ENCODE results near the gene PIGN.

- TF ChIP-seq, protein P1, sequence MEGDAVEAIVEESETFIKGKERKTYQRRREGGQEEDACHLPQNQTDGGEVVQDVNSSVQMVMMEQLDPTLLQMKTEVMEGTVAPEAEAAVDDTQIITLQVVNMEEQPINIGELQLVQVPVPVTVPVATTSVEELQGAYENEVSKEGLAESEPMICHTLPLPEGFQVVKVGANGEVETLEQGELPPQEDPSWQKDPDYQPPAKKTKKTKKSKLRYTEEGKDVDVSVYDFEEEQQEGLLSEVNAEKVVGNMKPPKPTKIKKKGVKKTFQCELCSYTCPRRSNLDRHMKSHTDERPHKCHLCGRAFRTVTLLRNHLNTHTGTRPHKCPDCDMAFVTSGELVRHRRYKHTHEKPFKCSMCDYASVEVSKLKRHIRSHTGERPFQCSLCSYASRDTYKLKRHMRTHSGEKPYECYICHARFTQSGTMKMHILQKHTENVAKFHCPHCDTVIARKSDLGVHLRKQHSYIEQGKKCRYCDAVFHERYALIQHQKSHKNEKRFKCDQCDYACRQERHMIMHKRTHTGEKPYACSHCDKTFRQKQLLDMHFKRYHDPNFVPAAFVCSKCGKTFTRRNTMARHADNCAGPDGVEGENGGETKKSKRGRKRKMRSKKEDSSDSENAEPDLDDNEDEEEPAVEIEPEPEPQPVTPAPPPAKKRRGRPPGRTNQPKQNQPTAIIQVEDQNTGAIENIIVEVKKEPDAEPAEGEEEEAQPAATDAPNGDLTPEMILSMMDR (IDR thresholded peaks at IDR 0.05): no peak
- TF ChIP-seq POLR2A (IDR thresholded peaks at IDR 0.05): no peak
Observed at GRCh38 chr18:62226047-62226446, 39.2 kb upstream of the PIGN start.
